GM10266 (cell line): Measurements from ENCODE around the gene BPI.

Experiments
- DNase-seq: peaks from one replicate; pipeline ENCODE4 v3.0.0; 2012; ENCODE audit errors: extremely low spot score
- TF ChIP-seq, protein P1 (sequence below): IDR thresholded peaks from 2 replicates; pipeline ENCODE4 v1.5.1; 2012; ENCODE audit warnings: mild to moderate bottlenecking, low read depth; ENCODE audit not compliant: control insufficient read depth, insufficient read depth; ENCODE audit errors: missing control alignments

The BPI gene

DNA sequence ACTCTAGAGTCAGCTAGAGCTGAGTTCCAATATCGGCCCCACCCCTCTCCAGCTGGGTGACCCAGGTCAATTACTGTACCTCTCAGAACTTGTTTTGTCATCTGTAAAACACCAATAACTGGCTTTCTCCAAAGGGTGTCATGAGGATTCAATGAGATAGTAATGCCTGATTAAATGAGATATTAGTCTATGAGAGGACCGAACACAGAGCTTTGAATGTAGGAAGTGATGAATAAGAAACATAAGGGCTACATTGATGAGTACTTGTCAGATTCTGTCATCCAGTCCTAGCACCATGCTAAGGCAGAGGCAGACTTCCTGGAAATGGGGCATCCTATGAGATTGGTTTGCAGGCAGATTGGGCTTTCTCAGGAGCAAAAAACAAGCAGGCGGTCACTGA lies 20.2 kb downstream of the BPI start:
- TF ChIP-seq, protein P1, sequence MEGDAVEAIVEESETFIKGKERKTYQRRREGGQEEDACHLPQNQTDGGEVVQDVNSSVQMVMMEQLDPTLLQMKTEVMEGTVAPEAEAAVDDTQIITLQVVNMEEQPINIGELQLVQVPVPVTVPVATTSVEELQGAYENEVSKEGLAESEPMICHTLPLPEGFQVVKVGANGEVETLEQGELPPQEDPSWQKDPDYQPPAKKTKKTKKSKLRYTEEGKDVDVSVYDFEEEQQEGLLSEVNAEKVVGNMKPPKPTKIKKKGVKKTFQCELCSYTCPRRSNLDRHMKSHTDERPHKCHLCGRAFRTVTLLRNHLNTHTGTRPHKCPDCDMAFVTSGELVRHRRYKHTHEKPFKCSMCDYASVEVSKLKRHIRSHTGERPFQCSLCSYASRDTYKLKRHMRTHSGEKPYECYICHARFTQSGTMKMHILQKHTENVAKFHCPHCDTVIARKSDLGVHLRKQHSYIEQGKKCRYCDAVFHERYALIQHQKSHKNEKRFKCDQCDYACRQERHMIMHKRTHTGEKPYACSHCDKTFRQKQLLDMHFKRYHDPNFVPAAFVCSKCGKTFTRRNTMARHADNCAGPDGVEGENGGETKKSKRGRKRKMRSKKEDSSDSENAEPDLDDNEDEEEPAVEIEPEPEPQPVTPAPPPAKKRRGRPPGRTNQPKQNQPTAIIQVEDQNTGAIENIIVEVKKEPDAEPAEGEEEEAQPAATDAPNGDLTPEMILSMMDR: no peak
- no peak for DNase-seq

- TF ChIP-seq, protein P1: no peak
- DNase-seq: no peak
Observed at GRCh38 chr20:38325167-38325566, 21.2 kb downstream of the BPI start.

DNA sequence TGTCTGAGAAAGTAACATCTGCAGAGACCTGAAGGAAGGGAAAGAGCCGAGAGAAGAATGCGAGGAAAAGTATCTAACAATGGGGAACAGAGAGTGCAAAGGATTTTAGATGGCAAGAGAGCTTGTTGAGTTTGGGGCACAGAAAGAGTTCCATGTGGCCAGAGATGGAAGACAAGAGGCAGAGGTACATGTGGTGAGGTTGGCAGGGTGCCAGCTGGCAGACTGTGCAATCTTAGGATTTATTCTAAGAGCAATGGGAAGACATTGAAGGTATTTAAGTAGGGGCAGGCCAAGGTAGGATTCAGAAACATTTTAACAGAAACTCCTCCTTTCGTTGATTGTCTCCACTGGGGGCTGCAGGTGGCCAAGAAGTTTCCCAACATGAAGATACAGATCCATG lies 21.9 kb downstream of the BPI start:
- DNase-seq: no peak
- TF ChIP-seq, protein P1: no peak

- TF ChIP-seq, protein P1: no peak
- DNase-seq: no peak
Observed at GRCh38 chr20:38326309-38326708, 22.4 kb downstream of the BPI start.

- TF ChIP-seq, protein P1: no peak
- DNase-seq: no peak
Observed at GRCh38 chr20:38330638-38331037, 26.7 kb downstream of the BPI start.

DNA sequence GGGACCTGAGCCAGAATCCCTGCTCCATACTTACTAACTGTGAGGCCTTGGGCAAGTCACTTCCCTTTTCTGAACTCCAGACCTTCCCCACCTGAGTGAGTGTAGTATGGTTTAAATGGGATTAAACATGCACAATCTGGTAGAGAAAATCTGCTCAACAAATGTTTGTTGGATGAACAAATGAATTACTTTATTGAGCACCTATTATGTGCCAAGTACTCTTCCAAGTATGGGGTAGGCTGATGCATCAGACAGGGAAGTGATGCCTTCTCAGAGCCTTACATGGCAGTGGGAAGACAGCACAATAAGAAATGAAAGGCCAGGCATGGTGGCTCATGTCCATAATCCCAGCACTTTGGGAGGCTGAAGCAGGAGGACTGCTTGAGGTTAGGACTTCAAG lies 27.3 kb downstream of the BPI start:
- TF ChIP-seq, protein P1: no peak
- DNase-seq: no peak

DNA sequence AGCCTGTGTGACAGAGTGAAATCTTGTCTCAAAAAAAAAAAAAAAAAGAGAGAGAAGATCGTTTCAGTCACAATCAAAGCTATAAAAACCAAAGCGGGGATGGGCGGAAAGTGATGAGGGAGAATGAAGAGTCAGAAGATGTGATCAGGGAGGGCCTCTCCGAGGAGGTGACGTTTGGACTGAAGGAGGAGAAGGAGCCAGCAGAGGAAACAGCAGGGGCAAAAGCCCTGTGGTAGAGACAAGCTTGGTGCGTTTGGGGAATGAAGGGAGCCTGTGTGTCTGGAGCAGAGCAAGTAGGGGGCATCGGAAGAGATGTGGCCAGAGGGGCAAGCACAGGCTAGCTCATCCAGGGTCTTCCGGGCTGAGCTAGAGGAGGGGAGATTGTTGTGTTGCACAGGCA lies 27.9 kb downstream of the BPI start:
- DNase-seq: no peak

More for the DNA sequence above, 27.9 kb downstream of the BPI start:
- TF ChIP-seq, protein P1: no peak
